GM23338 (cell line): Measurements from ENCODE around the gene SLX4IP. TPM values are rescaled to one million over a fixed set of nuclear protein-coding genes. Genes with fewer than 3 reads are reported as not detected.

Experiments used
- ATAC-seq: fragments of 200-7000 bp; cut with Tn5 transposase; 3 replicates; pipeline ENCODE4 v1.9.1; 2020
- DNase-seq: peaks from one replicate; pipeline ENCODE4 v3.0.0-alpha.2; 2015; ENCODE audit warnings: low spot score
- H2AFZ ChIP-seq: fragments of 200-600 bp; sonication (generic); 2 replicates; pipeline ENCODE4 v1.8.0; 2016; ENCODE audit warnings: antibody characterized with exemption, mild to moderate bottlenecking, moderate library complexity
- H3F3A ChIP-seq: fragments of 200-600 bp; sonication (generic); replicated peaks from 2 replicates; pipeline ENCODE4 v1.8.0; 2017; ENCODE audit warnings: antibody characterized with exemption, mixed run types, low read depth
- H3K27ac ChIP-seq: fragments of 200-600 bp; sonication (generic); 2 replicates; pipeline ENCODE4 v1.6.1; 2016; ENCODE audit warnings: low read depth
- H3K27me3 ChIP-seq: fragments of 200-600 bp; sonication (generic); 2 replicates; pipeline ENCODE4 v1.8.0; 2016; ENCODE audit warnings: mild to moderate bottlenecking, mixed run types, moderate library complexity; ENCODE audit not compliant: insufficient read depth
- H3K36me3 ChIP-seq: fragments of 200-600 bp; sonication (generic); 2 replicates; pipeline ENCODE4 v1.8.0; 2016; ENCODE audit warnings: mild to moderate bottlenecking; ENCODE audit not compliant: insufficient read depth
- H3K4me1 ChIP-seq: fragments of 200-600 bp; sonication (generic); 2 replicates; pipeline ENCODE4 v1.8.0; 2016; ENCODE audit warnings: mild to moderate bottlenecking, moderate library complexity; ENCODE audit not compliant: insufficient read depth
- H3K4me2 ChIP-seq: fragments of 200-600 bp; sonication (generic); 2 replicates; pipeline ENCODE4 v1.7.1; 2017; ENCODE audit warnings: mixed run types
- H3K4me3 ChIP-seq: fragments of 200-600 bp; sonication (generic); 2 replicates; pipeline ENCODE4 v1.6.1; 2016; ENCODE audit warnings: mixed run types
- H3K79me2 ChIP-seq: fragments of 200-600 bp; sonication (generic); replicated peaks from 2 replicates; pipeline ENCODE4 v1.8.0; 2017; ENCODE audit warnings: mild to moderate bottlenecking; ENCODE audit not compliant: insufficient read depth
- H3K9me2 ChIP-seq: fragments of 200-600 bp; sonication (generic); 2 replicates; pipeline ENCODE4 v1.8.0; 2017; ENCODE audit not compliant: insufficient read depth
- H4K20me1 ChIP-seq: fragments of 200-600 bp; sonication (generic); replicated peaks from 2 replicates; pipeline ENCODE4 v1.8.0; 2017; ENCODE audit warnings: mild to moderate bottlenecking; ENCODE audit not compliant: insufficient read depth
- H3K27ac Mint-ChIP-seq: 2 replicates; pipeline ENCODE4 v1.8.0; 2020; ENCODE audit warnings: inconsistent platforms, mild to moderate bottlenecking, moderate library complexity, mixed read lengths
- H3K27me3 Mint-ChIP-seq: 3 replicates; pipeline ENCODE4 v1.8.0; 2022; ENCODE audit warnings: low read depth, mild to moderate bottlenecking, moderate library complexity, mixed read lengths, inconsistent platforms; ENCODE audit not compliant: insufficient read depth, poor library complexity
- H3K36me3 Mint-ChIP-seq: 3 replicates; pipeline ENCODE4 v1.8.0; 2021; ENCODE audit warnings: low read depth, mild to moderate bottlenecking, inconsistent platforms, moderate library complexity, mixed read lengths
- H3K4me1 Mint-ChIP-seq: 3 replicates; pipeline ENCODE4 v1.8.0; 2020; ENCODE audit warnings: mild to moderate bottlenecking, inconsistent platforms, mixed read lengths
- H3K4me3 Mint-ChIP-seq: 3 replicates; pipeline ENCODE4 v1.8.0; 2021; ENCODE audit warnings: moderate library complexity, mild to moderate bottlenecking, inconsistent platforms, mixed read lengths
- H3K9me3 Mint-ChIP-seq: 3 replicates; pipeline ENCODE4 v1.8.0; 2020; ENCODE audit warnings: moderate library complexity, mild to moderate bottlenecking, inconsistent platforms, mixed read lengths
- CREB1 ChIP-seq: fragments of 250-450 bp; sonication (Bioruptor Pico); IDR thresholded peaks from 2 replicates; pipeline ENCODE4 v1.5.0; 2020; ENCODE audit warnings: low read depth, mild to moderate bottlenecking, moderate library complexity
- CTCF ChIP-seq, 2 experiments: fragments of 200-600 bp in 1 of 2; sonication (generic) in 1 of 2; conservative IDR thresholded peaks; 2 replicates each; pipeline versions ENCODE4 v1.5.1 to v1.6.1; 2016 to 2017; ENCODE audit warnings: antibody characterized with exemption in 2 of 2, low read depth in 2 of 2, mild to moderate bottlenecking in 2 of 2, moderate library complexity in 1 of 2
- ETS1 ChIP-seq: IDR thresholded peaks from 2 replicates; pipeline ENCODE4 v1.6.1; 2016; ENCODE audit warnings: antibody characterized with exemption
- EZH2 ChIP-seq: fragments of 200-600 bp; sonication (generic); IDR thresholded peaks from one replicate; pipeline ENCODE4 v1.8.0; 2017; ENCODE audit warnings: antibody characterized with exemption, mild to moderate bottlenecking, low read depth; ENCODE audit not compliant: unreplicated experiment
- EZH2phosphoT487 ChIP-seq: fragments of 200-600 bp; sonication (generic); IDR thresholded peaks from one replicate; pipeline ENCODE4 v1.8.1; 2018; ENCODE audit warnings: antibody characterized with exemption; ENCODE audit not compliant: unreplicated experiment
- JUNB ChIP-seq: IDR thresholded peaks from one replicate; pipeline ENCODE4 v1.6.1; 2016; ENCODE audit warnings: antibody characterized with exemption; ENCODE audit not compliant: unreplicated experiment
- NANOG ChIP-seq: IDR thresholded peaks from 2 replicates; pipeline ENCODE4 v1.6.1; 2016; ENCODE audit warnings: antibody characterized with exemption, borderline replicate concordance
- POLR2AphosphoS5 ChIP-seq: IDR thresholded peaks from 2 replicates; pipeline ENCODE4 v1.6.1; 2016; ENCODE audit warnings: antibody characterized with exemption, low read depth
- REST ChIP-seq: IDR thresholded peaks from one replicate; pipeline ENCODE4 v1.6.1; 2018; ENCODE audit warnings: antibody characterized with exemption; ENCODE audit not compliant: unreplicated experiment
- STAT1 ChIP-seq: IDR thresholded peaks from one replicate; pipeline ENCODE4 v1.6.1; 2016; ENCODE audit warnings: antibody characterized with exemption; ENCODE audit not compliant: unreplicated experiment
- ZNF114 ChIP-seq: fragments of 250-450 bp; sonication (Bioruptor Pico); IDR thresholded peaks from 2 replicates; pipeline ENCODE4 v1.5.0; 2020; ENCODE audit warnings: mild to moderate bottlenecking, moderate library complexity
- ZNF331 ChIP-seq: fragments of 250-450 bp; sonication (Bioruptor Pico); IDR thresholded peaks from 2 replicates; pipeline ENCODE4 v1.5.0; 2020; ENCODE audit warnings: low read depth, mild to moderate bottlenecking, moderate library complexity
- ZNF462 ChIP-seq: fragments of 250-450 bp; sonication (Bioruptor Pico); IDR thresholded peaks from 2 replicates; pipeline ENCODE4 v1.5.0; 2020; ENCODE audit warnings: mild to moderate bottlenecking, moderate library complexity
- polyA plus RNA-seq: library from polyadenylated mRNA; unstranded; fragments of >200 nt; fragmentation: Nextera tagmentation; extraction: Ambion mirVana; gene quantifications from 2 replicates; pipeline ENCODE4 v1.2.1, GENCODE V29; 2016
- total RNA-seq: library from RNA; depleted of rRNA; stranded (reverse); fragments of >200 nt; shearing (Covaris generic); gene quantifications from 2 replicates; pipeline ENCODE4 v1.2.3, GENCODE V29; 2014

SLX4IP gene
- total and polyA plus RNA-seq, 2 experiments from 2014 or later = 9.1 to 9.8 TPM

GRCh38 chr20:10675450-10675848 is 240.3 kb downstream of the SLX4IP start:
- Mint-ChIP-seq H3K9me3 (no peaks in the 10 kb centered on the region), H3K4me1 (peaks cover 28% of the 10 kb centered on the region), H3K27ac (no peak overlapping the region), H3K36me3 (peaks cover 6% of the 10 kb centered on the region; the same call in 1 of the 3 replicates), H3K27me3 (peaks cover 20% of the 10 kb centered on the region), H3K4me3 (peak overlapping the region; percentile 75)
- H3K27me3 ChIP-seq = peaks cover 8% of the 10 kb centered on the region; the same call in 1 of the 2 replicates
- ATAC-seq (no peak), DNase-seq (no peak)
- H3K27ac ChIP-seq = no peak overlapping the region
- H3K9me2 ChIP-seq = no peaks in the 10 kb centered on the region
- H3K79me2 ChIP-seq = peaks cover 25% of the 10 kb centered on the region
- peaks cover 27% of the 10 kb centered on the region for H3K4me1 ChIP-seq
- peak overlapping the region; percentile 92 for H3K4me3 ChIP-seq
- no peak overlapping the region for H2AFZ ChIP-seq
- no peaks in the 10 kb centered on the region for H3K36me3 ChIP-seq
- no peaks in the 10 kb centered on the region for H4K20me1 ChIP-seq
- H3F3A ChIP-seq = 0 out of 2 replicates have a peak, but pooled peaks cover 5% of the 10 kb centered on the region
- no peak for TF ChIP-seq EZH2phosphoT487
- no peak for TF ChIP-seq STAT1
- no peak for TF ChIP-seq REST
- TF ChIP-seq ZNF462 = no peak
- no peak for TF ChIP-seq EZH2
- TF ChIP-seq POLR2AphosphoS5 = no peak
- no peak for TF ChIP-seq ZNF114 (CRISPR knock-in tag)
- no peak for TF ChIP-seq ZNF331 (CRISPR knock-in tag)
- no peak for TF ChIP-seq CREB1 (CRISPR knock-in tag)
- TF ChIP-seq JUNB = no peak
- no peak for TF ChIP-seq ETS1
- TF ChIP-seq NANOG = no peak
- no peak for TF ChIP-seq CTCF (conservative IDR thresholded peaks at IDR 0.05; ENCODE audit: low read depth in 2 of 2)
- peak overlapping the region; percentile 99 for H3K4me2 ChIP-seq
